Brain pericyte (primary cell): ENCODE results near the gene SLC38A3.

Source experiments
- DNase-seq: peaks from one replicate; pipeline ENCODE4 v3.0.0-alpha.2; 2012; ENCODE audit warnings: low read depth, low spot score

The SLC38A3 gene

DNA sequence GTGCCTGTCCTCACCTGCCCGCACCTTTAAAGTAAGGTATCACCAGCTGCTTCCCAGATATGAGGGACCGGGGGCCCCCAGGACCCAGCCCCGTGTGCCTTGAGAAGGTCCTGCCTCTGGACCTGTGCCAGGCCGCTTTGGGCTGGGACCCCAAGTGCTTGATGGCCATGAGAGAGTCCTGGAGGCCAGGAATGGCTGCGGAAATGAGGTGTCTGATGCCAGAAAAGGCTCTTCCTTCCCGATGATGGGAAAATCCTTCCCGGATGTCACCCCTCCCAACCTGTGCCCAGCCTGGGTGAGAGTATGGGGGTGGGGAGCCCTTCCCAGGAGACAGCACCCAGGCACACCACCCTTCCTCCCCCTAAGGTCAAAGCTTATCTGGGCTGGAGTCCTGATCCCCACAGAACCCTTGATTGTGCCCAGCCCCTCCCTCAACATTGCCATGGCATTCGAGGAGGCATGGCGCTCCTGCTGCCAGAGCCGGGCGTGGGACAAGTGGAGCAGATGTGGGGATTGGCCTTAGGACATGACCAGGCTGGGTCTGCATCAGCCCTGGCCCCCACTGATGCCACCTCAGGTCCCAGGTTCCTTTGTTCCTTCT, 35.7 kb upstream of the SLC38A3 start:
- DNase-seq: no peak

DNA sequence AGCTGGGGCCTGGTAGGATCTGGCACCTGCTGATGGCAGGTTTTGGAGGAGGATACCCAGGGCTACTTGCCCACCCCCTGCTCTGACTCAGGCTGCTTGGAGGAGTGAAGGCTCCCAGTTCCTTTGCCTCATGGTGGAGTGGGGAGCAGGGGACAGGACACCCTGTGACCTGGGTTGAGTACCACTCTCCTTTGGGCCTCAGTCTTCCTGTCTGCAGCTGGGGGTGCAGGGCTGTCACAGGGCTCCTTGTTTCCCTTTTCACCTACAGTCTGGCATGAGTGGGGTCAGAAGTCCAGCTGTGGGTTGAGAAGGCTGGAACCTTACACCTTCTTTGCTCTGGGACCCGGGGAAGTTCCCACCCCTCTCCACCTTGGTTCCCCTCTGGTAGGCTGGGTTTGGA, 35.2 kb upstream of the SLC38A3 start:
- no peak for DNase-seq

- no peak for DNase-seq
These were observed 34.4 kb upstream of the SLC38A3 start for GRCh38 chr3:50170689-50171088.

DNA sequence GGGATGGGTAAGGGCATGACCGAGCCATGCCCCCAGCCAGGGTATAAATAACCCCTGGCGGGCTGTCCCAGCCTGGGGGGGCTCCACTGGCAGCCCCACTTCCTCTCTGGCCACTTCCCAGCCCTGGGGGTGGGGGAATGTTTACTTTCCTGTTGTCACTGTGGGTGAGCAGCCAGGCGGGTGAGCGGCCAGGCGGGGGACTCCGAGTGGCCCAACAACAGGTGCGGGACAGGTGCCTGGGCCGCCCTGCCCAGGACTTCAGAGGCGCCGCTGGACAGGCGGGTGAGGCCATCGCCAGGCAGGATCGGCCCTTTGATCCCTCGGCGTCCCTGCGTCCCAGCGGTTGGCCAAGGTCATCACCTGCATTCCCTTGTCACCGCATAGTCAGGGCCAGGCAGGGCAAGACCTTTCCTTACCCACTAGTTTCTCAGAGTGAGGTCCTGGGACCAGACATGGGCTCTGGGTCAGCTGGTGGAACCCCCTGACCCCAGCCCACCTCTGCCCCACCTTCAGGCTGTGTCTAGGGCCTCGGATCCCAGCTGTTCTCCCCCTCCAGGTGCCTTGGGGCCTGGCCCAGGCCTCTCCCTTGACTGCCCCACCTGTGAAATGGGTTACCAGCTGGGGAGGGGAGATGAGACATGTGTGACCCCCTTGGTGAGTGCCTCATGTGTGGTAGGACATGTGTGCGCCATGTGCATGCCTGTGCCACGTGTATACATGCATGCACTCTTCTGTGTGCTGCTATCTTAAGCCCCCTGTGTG, 33.4 kb upstream of the SLC38A3 start:
- DNase-seq: no peak

GRCh38 chr3:50172626-50173220, 32.3 kb upstream of the SLC38A3 start:
- DNase-seq: no peak

- DNase-seq: no peak
These were observed 31.2 kb upstream of the SLC38A3 start for GRCh38 chr3:50173685-50174516.

GRCh38 chr3:50174517-50174895, 30.6 kb upstream of the SLC38A3 start:
- DNase-seq: no peak

DNA sequence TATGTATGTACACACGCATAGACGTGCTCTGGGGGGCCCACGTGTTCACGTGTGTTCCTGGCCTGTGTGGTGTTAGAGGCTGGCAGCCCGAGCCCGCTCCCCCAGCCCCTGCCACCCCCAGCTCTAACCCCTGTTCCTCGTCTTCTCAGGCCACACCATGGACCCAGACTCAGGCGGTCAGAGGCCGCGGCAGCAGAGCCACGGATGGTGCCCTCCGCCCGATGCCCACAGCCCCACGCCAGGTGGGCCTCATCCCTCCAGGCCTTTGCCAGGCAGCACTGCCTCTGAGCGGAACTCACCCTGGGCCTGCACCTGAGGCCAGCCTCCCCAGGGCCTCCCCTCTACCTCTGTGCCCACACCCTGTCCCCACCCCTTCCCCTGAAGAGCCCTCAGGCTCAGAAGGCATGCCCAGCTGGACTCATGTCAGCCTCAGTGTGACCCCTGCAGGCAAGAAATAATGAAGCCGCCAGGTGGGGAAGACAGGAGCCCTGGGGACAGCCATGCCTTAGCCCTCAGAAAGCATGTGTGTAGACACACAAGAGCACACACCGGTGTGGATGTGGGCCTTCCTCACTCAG, 30.0 kb upstream of the SLC38A3 start:
- DNase-seq: no peak

DNA sequence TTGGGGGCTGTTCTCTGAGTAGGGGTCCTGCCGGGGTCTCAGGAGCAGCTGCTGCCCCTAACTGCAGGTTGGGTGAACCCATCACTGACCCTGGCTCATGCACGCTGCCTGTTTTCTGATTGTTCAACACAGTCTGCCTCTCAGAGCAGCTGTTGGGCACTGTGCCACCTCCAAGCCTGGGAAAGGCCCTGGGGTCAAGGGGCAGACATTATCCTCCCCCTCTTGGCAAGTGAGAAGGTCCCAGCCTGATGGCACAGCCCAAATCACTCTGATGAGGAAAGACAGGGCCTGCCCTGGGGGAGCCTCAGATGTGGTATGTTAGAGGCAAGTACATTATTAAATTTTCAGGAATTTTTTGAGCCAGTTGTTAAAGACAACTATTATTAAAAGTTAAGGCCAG, 27.7 kb upstream of the SLC38A3 start:
- no peak for DNase-seq

- DNase-seq: no peak
These were observed 25.4 kb upstream of the SLC38A3 start for GRCh38 chr3:50179710-50180109.

- DNase-seq: no peak
These were observed 23.1 kb upstream of the SLC38A3 start for GRCh38 chr3:50181985-50182384.

DNA sequence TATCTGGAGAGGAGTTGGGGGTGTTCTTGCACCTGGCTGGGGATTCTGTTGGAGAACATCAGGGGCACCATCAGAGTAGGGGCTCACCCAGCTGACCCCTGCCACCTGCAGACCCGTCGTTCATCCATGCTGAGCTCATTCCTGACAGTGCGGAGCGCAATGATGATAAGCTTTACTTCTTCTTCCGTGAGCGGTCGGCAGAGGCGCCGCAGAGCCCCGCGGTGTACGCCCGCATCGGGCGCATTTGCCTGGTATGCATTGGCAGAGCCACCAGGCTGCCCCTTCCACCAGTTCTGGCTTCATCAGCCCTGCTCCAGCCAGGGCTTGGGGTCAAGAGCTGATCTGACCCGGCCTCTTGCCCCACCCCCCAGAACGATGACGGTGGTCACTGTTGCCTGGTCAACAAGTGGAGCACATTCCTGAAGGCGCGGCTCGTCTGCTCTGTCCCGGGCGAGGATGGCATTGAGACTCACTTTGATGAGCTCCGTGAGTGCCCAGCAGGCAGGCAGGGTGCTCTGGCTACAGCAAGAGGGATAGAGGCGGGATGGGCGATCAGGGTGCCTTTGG, 22.5 kb upstream of the SLC38A3 start:
- no peak for DNase-seq

DNA sequence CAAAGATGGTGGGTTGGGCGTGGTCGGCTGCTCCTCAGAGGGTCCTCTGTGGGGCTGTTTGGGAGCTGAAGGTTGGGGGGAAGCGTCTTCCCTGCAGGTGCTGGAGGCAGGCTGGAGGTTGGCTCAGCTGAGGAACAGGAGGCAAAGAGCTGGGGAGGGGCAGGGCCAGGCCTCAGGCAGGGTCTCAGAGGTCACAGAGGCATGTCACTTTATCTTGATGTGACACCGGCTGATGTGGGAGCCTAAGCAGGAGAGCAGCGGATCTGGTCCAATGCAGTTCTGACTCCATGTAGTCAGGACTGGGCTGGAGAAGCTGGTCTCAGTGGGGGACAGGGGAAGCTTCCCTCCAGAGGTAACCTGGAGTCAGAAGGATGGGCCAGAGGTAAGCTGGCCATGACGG, 21.3 kb upstream of the SLC38A3 start:
- DNase-seq: no peak

DNA sequence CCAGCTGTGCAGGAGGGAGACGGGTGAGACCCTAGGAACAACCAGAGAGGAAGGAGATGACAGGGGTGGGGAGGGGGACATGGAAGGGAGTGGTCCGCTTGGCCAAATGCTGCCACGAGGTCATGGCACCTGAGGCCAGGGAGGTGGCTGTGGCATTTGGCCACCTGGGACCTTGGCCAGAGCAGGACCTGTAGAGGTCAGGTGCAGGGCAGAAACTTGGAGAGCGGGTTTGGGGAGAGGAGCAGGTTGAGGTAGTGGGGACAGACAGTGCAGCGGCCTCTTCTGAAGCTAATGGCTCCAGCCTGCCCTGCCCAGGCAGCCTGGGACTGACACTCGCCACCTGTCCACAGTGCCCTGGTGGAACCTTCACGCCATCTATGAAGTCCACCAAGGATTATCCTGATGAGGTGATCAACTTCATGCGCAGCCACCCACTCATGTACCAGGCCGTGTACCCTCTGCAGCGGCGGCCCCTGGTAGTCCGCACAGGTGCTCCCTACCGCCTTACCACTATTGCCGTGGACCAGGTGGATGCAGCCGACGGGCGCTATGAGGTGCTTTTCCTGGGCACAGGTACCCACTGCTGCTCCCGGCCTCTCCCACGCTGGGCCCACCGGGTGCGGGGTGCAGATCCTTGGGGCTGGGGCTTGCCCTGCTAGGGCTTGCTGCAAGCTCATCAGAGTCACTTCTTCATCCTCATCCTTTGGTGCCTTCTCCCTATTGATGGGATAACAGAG, 20.7 kb upstream of the SLC38A3 start:
- DNase-seq: no peak

- DNase-seq: no peak
These were observed 19.8 kb upstream of the SLC38A3 start for GRCh38 chr3:50185230-50185629.

DNA sequence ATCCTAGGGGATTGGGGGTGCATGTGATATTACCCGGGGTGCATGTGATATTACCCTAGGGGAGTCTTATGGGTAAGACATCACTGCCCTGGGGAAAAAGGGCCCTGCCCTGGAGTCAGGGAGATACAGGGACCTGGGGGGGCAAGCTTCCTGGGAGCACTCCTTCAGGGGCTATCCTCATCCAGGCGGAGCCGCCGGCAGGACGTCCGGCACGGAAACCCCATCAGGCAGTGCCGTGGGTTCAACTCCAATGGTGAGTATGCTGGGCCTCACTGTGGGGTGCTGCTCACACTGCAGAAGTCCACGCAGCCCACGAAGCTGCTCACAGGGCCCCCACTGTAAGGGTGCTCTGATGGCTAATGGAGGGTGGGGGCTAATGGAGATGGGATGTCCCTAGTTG, 19.0 kb upstream of the SLC38A3 start:
- no peak for DNase-seq

GRCh38 chr3:50187750-50188149, 17.3 kb upstream of the SLC38A3 start:
- no peak for DNase-seq

DNA sequence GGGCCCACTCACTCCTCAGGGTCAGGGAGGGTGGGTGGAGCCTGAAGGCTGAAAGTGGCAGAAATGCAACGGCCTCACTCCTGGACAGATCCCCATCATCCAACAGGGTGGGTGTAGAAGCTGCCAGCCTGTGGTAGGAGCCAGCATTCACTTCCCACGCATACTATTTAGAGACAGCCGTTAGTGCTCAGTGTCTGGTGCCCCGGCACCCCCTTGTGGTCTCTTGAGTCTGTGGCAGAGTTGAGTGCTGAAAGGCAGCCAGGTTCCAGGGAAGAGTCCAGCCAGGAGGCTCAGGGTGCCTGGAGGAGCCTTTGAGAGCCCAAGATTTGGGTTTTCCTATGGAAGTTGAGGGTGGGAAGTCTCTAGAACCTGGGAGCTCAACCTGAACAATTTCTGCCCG, 15.8 kb upstream of the SLC38A3 start:
- DNase-seq: peak; percentile 43

DNA sequence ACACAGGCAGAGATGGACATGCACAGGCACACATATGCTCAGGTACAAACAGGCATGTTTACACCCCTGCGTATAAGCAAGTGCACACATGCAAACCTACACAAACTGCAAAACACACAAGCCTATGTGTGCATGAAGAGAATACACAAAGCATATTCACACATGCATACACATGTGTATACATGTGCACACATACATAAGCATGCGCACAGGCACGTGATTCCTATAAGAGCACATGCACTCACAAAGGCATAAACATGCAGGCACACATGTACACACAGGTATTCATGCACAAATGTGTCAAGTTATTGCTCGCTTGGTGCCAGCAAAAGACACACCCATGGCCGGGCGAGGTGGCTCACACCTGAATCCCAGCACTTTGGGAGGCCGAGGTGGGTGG, 15.1 kb upstream of the SLC38A3 start:
- no peak for DNase-seq

DNA sequence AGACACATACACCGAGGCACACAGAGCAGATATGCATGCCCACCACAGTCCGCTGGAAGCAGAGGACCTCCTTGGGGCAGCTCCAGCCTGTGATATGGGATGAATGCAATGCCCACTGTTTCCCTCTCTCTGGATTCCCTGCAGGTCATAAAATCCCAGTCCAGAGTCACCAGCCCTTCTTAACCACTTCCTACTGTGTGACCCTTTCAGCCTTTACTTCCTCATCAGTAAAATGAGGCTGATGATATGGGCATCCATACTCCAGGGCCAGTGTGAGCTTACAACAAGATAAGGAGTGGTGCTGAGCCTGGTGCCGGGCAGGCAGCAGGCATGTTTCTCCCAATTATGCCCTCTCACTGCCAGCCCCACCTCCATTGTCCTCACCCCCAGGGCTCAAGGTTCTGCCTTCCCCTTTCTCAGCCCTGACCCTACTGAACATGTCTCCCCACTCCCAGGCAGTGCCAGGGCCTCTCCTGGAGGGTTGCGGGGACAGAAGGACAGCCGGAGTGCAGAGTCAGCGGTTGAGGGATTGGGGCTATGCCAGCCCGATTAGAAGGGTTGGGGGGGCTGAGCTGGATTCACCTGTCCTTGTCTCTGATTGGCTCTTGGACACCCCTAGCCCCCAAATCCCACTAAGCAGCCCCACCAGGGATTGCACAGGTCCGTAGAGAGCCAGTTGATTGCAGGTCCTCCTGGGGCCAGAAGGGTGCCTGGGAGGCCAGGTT, 14.0 kb upstream of the SLC38A3 start, which contains the start of gene GNAT1:
Gene GNAT1, plus strand, starts transcription at position 675 of the 725 bp plus-strand sequence. CDS start 116 bp downstream, outside the sequence.
- no peak for DNase-seq
